T-helper 22 cell (primary cell): ENCODE measurements around the gene SNAPIN.

Experiments
- DNase-seq: peaks from one replicate; pipeline ENCODE4 v3.0.0-alpha.2; 2020; ENCODE audit warnings: low read depth

The SNAPIN gene

DNA sequence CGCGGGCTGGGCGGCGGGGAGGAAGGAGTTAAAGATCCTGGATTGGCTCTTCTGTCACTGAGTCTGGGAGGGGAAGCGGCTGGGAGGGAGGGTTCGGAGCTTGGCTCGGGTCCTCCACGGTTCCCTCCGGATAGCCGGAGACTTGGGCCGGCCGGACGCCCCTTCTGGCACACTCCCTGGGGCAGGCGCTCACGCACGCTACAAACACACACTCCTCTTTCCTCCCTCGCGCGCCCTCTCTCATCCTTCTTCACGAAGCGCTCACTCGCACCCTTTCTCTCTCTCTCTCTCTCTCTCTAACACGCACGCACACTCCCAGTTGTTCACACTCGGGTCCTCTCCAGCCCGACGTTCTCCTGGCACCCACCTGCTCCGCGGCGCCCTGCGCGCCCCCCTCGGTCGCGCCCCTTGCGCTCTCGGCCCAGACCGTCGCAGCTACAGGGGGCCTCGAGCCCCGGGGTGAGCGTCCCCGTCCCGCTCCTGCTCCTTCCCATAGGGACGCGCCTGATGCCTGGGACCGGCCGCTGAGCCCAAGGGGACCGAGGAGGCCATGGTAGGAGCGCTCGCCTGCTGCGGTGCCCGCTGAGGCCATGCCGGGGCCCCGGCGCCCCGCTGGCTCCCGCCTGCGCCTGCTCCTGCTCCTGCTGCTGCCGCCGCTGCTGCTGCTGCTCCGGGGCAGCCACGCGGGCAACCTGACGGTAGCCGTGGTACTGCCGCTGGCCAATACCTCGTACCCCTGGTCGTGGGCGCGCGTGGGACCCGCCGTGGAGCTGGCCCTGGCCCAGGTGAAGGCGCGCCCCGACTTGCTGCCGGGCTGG, 20.2 kb downstream of the SNAPIN start, which contains the start of gene NPR1:
Gene NPR1 (plus strand): TSS at position 170 of the 818 bp plus-strand sequence. CDS start 421 bp downstream, at position 591.
- no peak for DNase-seq

DNA sequence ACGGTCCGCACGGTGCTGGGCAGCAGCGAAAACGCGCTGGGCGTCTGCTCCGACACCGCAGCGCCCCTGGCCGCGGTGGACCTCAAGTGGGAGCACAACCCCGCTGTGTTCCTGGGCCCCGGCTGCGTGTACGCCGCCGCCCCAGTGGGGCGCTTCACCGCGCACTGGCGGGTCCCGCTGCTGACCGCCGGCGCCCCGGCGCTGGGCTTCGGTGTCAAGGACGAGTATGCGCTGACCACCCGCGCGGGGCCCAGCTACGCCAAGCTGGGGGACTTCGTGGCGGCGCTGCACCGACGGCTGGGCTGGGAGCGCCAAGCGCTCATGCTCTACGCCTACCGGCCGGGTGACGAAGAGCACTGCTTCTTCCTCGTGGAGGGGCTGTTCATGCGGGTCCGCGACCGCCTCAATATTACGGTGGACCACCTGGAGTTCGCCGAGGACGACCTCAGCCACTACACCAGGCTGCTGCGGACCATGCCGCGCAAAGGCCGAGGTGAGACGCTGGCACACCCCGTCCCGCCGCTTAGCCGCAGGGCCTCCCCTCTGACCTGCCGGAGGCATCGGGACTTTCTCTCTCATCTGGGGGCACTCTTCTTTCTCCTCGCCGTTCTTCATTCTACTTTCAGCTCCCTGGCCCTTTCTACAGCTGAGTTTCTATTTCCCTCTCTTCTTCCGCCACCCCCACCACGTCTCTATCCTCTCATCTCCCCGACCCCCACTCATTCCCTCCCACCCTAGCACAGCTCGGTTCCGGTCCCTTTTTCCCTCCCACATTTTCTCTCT, 21.0 kb downstream of the SNAPIN start:
- no peak for DNase-seq

- no peak for DNase-seq
These were observed 21.6 kb downstream of the SNAPIN start for GRCh38 chr1:153680120-153680403.

GRCh38 chr1:153682730-153683129, 24.2 kb downstream of the SNAPIN start:
- DNase-seq = no peak

- DNase-seq = no peak
These were observed 25.4 kb downstream of the SNAPIN start for GRCh38 chr1:153683854-153684253.

DNA sequence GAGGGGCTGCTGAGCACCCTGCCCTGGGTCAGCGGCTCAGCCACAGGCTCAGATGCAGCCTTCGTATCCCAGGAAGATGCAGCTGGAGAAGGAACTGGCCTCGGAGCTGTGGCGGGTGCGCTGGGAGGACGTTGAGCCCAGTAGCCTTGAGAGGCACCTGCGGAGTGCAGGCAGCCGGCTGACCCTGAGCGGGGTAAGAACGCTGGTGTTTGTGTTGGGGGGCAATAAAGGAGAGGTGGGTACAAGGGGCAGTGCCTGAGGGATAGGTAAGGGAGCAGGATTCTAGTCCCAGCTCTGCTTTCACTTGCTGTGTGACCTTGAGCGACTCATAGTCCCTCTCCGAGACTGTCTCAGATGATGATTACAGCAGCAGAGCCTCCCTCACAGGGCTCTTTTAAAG, 26.4 kb downstream of the SNAPIN start:
- no peak for DNase-seq

DNA sequence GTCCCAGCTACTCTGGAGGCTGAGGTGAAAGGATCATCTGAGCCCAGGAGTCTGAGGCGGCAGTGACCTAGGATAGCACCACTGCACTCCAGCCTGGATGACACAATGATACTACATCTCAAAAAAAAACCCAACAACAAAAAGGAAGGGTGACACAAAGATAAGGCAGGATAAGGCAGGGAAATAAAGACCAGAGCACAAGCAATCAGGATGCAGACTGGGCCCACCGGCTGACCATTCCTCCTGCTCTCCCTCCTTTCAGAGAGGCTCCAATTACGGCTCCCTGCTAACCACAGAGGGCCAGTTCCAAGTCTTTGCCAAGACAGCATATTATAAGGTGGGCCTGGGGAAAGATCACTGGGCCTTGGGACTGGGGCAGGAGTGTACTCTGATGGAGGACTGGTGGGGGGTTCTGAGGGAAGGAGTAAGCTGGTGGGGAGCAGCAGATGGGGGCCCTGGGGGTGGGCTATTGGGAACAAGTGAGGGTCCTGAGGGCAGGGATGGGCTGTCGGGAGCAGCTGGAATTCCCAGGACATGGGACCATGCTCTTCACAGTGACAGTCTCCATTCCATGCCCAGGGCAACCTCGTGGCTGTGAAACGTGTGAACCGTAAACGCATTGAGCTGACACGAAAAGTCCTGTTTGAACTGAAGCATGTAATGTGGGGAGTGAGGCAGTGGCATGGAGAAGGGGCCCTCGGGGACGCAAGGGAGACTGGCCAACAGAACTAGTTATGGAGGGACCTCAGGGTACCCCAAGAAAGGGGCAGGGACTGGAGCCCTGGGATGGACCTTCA, 27.2 kb downstream of the SNAPIN start:
- no peak for DNase-seq

- DNase-seq = no peak
These were observed 29.0 kb downstream of the SNAPIN start for GRCh38 chr1:153687346-153688125.

DNA sequence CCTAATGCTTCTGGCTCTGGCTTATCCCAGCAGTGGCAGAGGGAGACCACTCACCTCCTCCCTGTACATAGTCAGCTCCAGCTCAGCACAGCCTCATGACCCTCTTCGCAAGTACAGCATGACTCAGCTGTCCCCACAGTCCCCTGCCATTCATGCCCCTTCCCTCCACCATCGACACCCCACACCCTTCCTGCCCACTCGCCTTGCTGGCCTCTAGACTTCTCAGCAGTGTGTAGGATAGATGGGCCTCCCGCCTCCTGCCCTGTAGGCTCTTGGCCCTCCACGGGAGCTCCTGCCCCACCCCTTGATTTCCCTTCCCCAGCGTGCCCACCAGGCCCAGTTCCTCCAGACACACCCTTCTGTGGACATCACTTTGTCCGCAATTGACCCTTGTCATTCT, 29.8 kb downstream of the SNAPIN start:
- no peak for DNase-seq

- DNase-seq = no peak
These were observed 30.3 kb downstream of the SNAPIN start for GRCh38 chr1:153688736-153689328.

- DNase-seq = no peak
These were observed 35.0 kb downstream of the SNAPIN start for GRCh38 chr1:153693466-153693865.

DNA sequence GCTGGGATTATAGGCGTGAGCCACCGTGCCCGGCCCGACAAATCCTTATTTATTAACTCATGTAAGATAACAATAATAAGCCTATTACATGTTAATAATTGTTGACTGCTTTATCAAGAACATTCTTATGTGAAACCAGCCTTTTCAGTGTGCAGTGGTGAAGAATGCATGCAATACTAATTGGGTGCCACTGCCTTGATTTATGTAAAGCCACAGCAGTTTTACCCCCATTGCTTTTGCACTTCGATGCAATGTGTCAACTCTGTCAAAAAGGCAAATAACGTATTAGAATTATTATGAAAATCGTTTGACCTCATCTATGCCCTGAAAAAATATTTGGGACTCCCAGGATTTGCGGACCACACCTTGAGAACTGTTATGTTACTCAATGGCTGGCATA, 38.2 kb downstream of the SNAPIN start:
- no peak for DNase-seq

- no peak for DNase-seq
These were observed 38.9 kb downstream of the SNAPIN start for GRCh38 chr1:153697191-153698019.

GRCh38 chr1:153698020-153698922, 39.8 kb downstream of the SNAPIN start:
- no peak for DNase-seq

GRCh38 chr1:153698923-153699714, 40.6 kb downstream of the SNAPIN start:
- no peak for DNase-seq

GRCh38 chr1:153699768-153700167, 41.3 kb downstream of the SNAPIN start:
- DNase-seq = no peak

GRCh38 chr1:153705484-153705883, 47.0 kb downstream of the SNAPIN start:
- no peak for DNase-seq

- DNase-seq = no peak
These were observed 52.5 kb downstream of the SNAPIN start for GRCh38 chr1:153711026-153711425.
